HCT116 (cell line): ENCODE data around the gene PARP14. TPM values are rescaled to one million over a fixed set of nuclear protein-coding genes. Genes with fewer than 3 reads are reported as not detected.

Source experiments
- ATAC-seq: fragments of 200-7000 bp; cut with Tn5 transposase; 2 replicates; pipeline ENCODE4 v1.9.1; 2020; ENCODE audit warnings: mild to moderate bottlenecking, moderate library complexity
- BruUV-seq: library from RNA; stranded (reverse); fragments of 400-500 nt; replicated peaks from 2 replicates; lab custom pipeline; 2021; lab: Mats Ljungman, UMichigan
- CTCF ChIA-PET: fragments of 300-600 bp; sonication (Branson Sonifier 250); formaldehyde crosslinking; loops from one replicate; lab custom pipeline; 2021; ENCODE audit warnings: antibody characterized with exemption; lab: Charles Lee
- POLR2A ChIA-PET: fragments of 300-600, 350-600 bp; sonication (Branson Sonifier 250); formaldehyde crosslinking; loops from one replicate; lab custom pipeline; 2021; ENCODE audit warnings: antibody characterized with exemption; lab: Charles Lee
- RAD21 ChIA-PET, 2 experiments: fragments of 300-600 bp; sonication (Branson Sonifier 250); formaldehyde crosslinking; loops; one replicate each; lab custom pipeline; 2023; ENCODE audit warnings: low total read pairs in 2 of 2; ENCODE audit not compliant: uncharacterized antibody in 2 of 2, unreplicated experiment in 2 of 2, low non-redundant PET in 1 of 2; lab: Charles Lee
- DNase-seq: peaks from one replicate; pipeline ENCODE4 v3.0.0-alpha.2; 2010; ENCODE audit warnings: low read depth, low spot score
- H2AFZ ChIP-seq: fragments of 200-600 bp; shearing (Covaris generic), sonication (generic); 2 replicates; pipeline ENCODE4 v1.6.1; 2017; ENCODE audit warnings: low read depth, mixed run types, mixed read lengths, antibody characterized with exemption, low read length; ENCODE audit not compliant: poor library complexity, severe bottlenecking
- H3K27ac ChIP-seq: 2 replicates; pipeline ENCODE4 v1.5.1; 2012; ENCODE audit warnings: low read depth, low read length
- H3K27me3 ChIP-seq: fragments of 200-600 bp; sonication (generic); 2 replicates; pipeline ENCODE4 v1.6.1; 2016; ENCODE audit warnings: mixed run types, low read length, mixed read lengths; ENCODE audit not compliant: insufficient read depth
- H3K36me3 ChIP-seq, 2 experiments: fragments of 200-500 bp in 1 of 2; fragments of 200-600 bp in 1 of 2; sonication (Bioruptor generic) in 1 of 2; sonication (generic) in 1 of 2; 2 replicates each; pipeline versions ENCODE4 v1.5.1 to v1.6.1; 2014 to 2016; ENCODE audit warnings: low read length in 2 of 2, inconsistent platforms in 1 of 2, mixed read lengths in 1 of 2, mixed run types in 1 of 2; ENCODE audit not compliant: insufficient read depth in 2 of 2, control insufficient read depth in 1 of 2
- H3K4me1 ChIP-seq, 2 experiments: fragments of 200-600 bp in 1 of 2; sonication (generic) in 1 of 2; 2 replicates each; pipeline versions ENCODE4 v1.5.1 to v1.6.1; 2012 to 2017; ENCODE audit warnings: low read length in 2 of 2, inconsistent platforms in 1 of 2, mild to moderate bottlenecking in 1 of 2, mixed read lengths in 1 of 2, mixed run types in 1 of 2, moderate library complexity in 1 of 2; ENCODE audit not compliant: insufficient read depth in 2 of 2, control insufficient read depth in 1 of 2
- H3K4me2 ChIP-seq: fragments of 200-600 bp; sonication (generic); 2 replicates; pipeline ENCODE4 v1.6.1; 2017; ENCODE audit warnings: mixed run types, low read length, mixed read lengths
- H3K4me3 ChIP-seq, 2 experiments: fragments of 200-600 bp in 1 of 2; sonication (generic) in 1 of 2; replicated peaks in 1 of 2; 2 replicates each; pipeline ENCODE4 v1.5.1; 2011 to 2016; ENCODE audit warnings: low read length in 2 of 2, control low read depth in 1 of 2, low read depth in 1 of 2, mild to moderate bottlenecking in 1 of 2, mixed read lengths in 1 of 2, mixed run types in 1 of 2
- H3K79me2 ChIP-seq: fragments of 200-600 bp; sonication (generic); 2 replicates; pipeline ENCODE4 v1.6.1; 2017; ENCODE audit warnings: mild to moderate bottlenecking, mixed run types, low read length, moderate library complexity, mixed read lengths; ENCODE audit not compliant: insufficient read depth
- H3K9ac ChIP-seq: fragments of 200-600 bp; sonication (generic); 2 replicates; pipeline ENCODE4 v1.6.1; 2016; ENCODE audit warnings: low read length, mixed read lengths
- H3K9me2 ChIP-seq: fragments of 200-600 bp; sonication (generic), shearing (Covaris generic); 2 replicates; pipeline ENCODE4 v1.6.1; 2017; ENCODE audit warnings: mixed run types, mild to moderate bottlenecking, moderate library complexity; ENCODE audit not compliant: insufficient read depth
- H3K9me3 ChIP-seq, 2 experiments: fragments of 200-500 bp in 1 of 2; fragments of 200-600 bp in 1 of 2; sonication (Bioruptor generic) in 1 of 2; sonication (generic) in 1 of 2; 2 replicates each; pipeline ENCODE4 v1.6.1; 2014 to 2017; ENCODE audit warnings: low read length in 2 of 2, mixed read lengths in 2 of 2, inconsistent platforms in 1 of 2, low read depth in 1 of 2, mild to moderate bottlenecking in 1 of 2, mixed run types in 1 of 2, moderate library complexity in 1 of 2; ENCODE audit not compliant: control insufficient read depth in 1 of 2, insufficient read depth in 1 of 2
- H4K20me1 ChIP-seq: fragments of 200-600 bp; sonication (generic), shearing (Covaris generic); 2 replicates; pipeline ENCODE4 v1.6.1; 2017; ENCODE audit warnings: mixed run types, mild to moderate bottlenecking, moderate library complexity; ENCODE audit not compliant: insufficient read depth
- CBX3 ChIP-seq: IDR thresholded peaks from 2 replicates; pipeline ENCODE4 v1.6.1; 2012; ENCODE audit warnings: low read depth
- CEBPB ChIP-seq: IDR thresholded peaks from 2 replicates; pipeline ENCODE4 v1.6.1; 2012; ENCODE audit warnings: low read depth
- ELF1 ChIP-seq: IDR thresholded peaks from 2 replicates; pipeline ENCODE4 v1.6.1; 2012; ENCODE audit warnings: low read depth, borderline replicate concordance
- EZH2 ChIP-seq: fragments of 200-600 bp; sonication (generic); IDR thresholded peaks from 2 replicates; pipeline ENCODE4 v1.6.1; 2017; ENCODE audit warnings: antibody characterized with exemption, mixed run types
- EZH2phosphoT487 ChIP-seq: fragments of 200-600 bp; IDR thresholded peaks from 2 replicates; pipeline ENCODE4 v1.6.1; 2018; ENCODE audit warnings: antibody characterized with exemption, borderline replicate concordance
- FOSL1 ChIP-seq: IDR thresholded peaks from 2 replicates; pipeline ENCODE4 v1.6.1; 2012; ENCODE audit warnings: low read depth
- POLR2A ChIP-seq: IDR thresholded peaks from 2 replicates; pipeline ENCODE4 v1.7.0; 2011; ENCODE audit warnings: borderline replicate concordance; ENCODE audit not compliant: insufficient read depth, insufficient read length; ENCODE audit errors: extremely low read depth
- POLR2AphosphoS5 ChIP-seq: IDR thresholded peaks from 2 replicates; pipeline ENCODE4 v1.6.1; 2011; ENCODE audit warnings: mild to moderate bottlenecking, low read depth, low read length, moderate library complexity
- RAD21 ChIP-seq: IDR thresholded peaks from 2 replicates; pipeline ENCODE4 v1.6.1; 2012; ENCODE audit warnings: low read depth, mild to moderate bottlenecking
- SIN3A ChIP-seq: IDR thresholded peaks from 2 replicates; pipeline ENCODE4 v1.6.1; 2012; ENCODE audit warnings: low read depth
- SP1 ChIP-seq: IDR thresholded peaks from 2 replicates; pipeline ENCODE4 v1.6.1; 2012; ENCODE audit warnings: low read depth
- TCF7L2 ChIP-seq: IDR thresholded peaks from 2 replicates; pipeline ENCODE4 v1.7.0; 2011; ENCODE audit warnings: borderline replicate concordance, inconsistent platforms; ENCODE audit not compliant: insufficient read depth, insufficient read length; ENCODE audit errors: extremely low read depth
- YY1 ChIP-seq: IDR thresholded peaks from 2 replicates; pipeline ENCODE4 v1.6.1; 2011; ENCODE audit warnings: low read length, low read depth, moderate library complexity, mild to moderate bottlenecking; ENCODE audit not compliant: insufficient replicate concordance; ENCODE audit errors: extremely low read depth
- ZFX ChIP-seq: fragments of 450-650 bp; IDR thresholded peaks from 2 replicates; pipeline ENCODE4 v1.6.1; 2017
- ZNF274 ChIP-seq: fragments of 200-500 bp; sonication (Bioruptor generic); IDR thresholded peaks from 2 replicates; pipeline ENCODE4 v1.6.1; 2014; ENCODE audit warnings: mild to moderate bottlenecking, low read depth, low read length, inconsistent platforms
- intact Hi-C: fragments of 100-400 bp; cut with micrococcal nuclease; formaldehyde crosslinking; loops from 2 replicates; pipeline ENCODE4 v1.10.0; 2022
- total RNA-seq: library from RNA; stranded (reverse); gene quantifications from one replicate; pipeline ENCODE4 v1.2.1, GENCODE V29; 2021; ENCODE audit not compliant: unreplicated experiment
- TF ChIP-seq, protein P1 (sequence below): IDR thresholded peaks from 2 replicates; pipeline ENCODE4 v1.6.1; 2012; ENCODE audit warnings: low read depth
- TF ChIP-seq, protein P2 (sequence below): IDR thresholded peaks from 2 replicates; pipeline ENCODE4 v1.6.1; 2012
- TF ChIP-seq, protein P3 (sequence below), 3 experiments: fragments of 200-600 bp in 1 of 3; sonication (generic) in 1 of 3; IDR thresholded peaks in 2 of 3; conservative IDR thresholded peaks in 1 of 3; 2 replicates each; pipeline ENCODE4 v1.5.1; 2012 to 2017; ENCODE audit warnings: low read depth in 2 of 3, low read length in 2 of 3, antibody characterized with exemption in 1 of 3, borderline replicate concordance in 1 of 3, control low read depth in 1 of 3, mild to moderate bottlenecking in 1 of 3, mixed read lengths in 1 of 3, mixed run types in 1 of 3, moderate library complexity in 1 of 3; ENCODE audit not compliant: insufficient read depth in 1 of 3
- TF ChIP-seq, protein P4 (sequence below): IDR thresholded peaks from 2 replicates; pipeline ENCODE4 v1.6.1; 2012

The PARP14 gene
- total RNA-seq, 1 experiment from 2014 or later = 12.2 TPM

DNA sequence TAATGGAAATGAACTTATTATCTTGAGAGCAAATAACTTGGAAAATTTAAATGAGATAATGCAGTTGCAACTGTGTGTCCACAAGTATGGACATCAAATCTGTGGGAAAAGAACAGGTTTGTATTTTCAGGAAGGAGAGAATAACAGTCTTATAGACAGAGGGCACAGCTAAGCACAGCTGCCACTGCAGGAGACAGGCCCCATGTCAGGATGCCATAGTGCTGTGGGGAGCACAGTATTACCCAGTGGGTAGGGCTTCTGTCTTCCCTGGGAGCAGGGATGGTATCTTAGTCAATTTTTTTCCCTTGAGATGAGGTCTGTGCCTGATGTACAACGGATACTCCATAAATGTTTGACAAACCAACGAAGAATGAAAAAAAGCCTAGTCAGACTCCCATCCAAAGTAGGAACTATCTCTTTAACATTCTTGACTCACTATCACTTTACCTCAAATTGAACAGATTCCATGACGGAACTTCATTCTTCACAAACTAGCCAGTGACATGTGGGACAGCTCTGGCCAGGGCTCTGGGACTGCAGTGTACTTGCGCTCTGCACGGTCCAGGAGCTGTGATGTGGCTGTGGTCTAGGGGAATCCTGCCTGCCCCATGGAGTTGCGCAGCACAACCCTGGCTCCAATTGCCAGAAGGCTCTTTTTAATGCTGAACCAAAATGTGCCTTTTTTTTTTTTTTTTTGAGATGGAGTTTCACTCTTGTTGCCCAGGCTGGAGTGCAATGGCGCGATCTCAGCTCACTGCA is 48.3 kb downstream of the PARP14 start:
- Histone ChIP-seq H3K4me1 (no peaks in the 10 kb centered on the region), H3K27ac (no peak overlapping the region), H3K36me3 (no peaks in the 10 kb centered on the region), H3K9ac (no peak overlapping the region), H4K20me1 (no peaks in the 10 kb centered on the region), H2AFZ (no peak overlapping the region), H3K27me3 (no peaks in the 10 kb centered on the region), H3K9me3 (no peaks in the 10 kb centered on the region), H3K4me3 (no peak overlapping the region), H3K79me2 (no peaks in the 10 kb centered on the region), H3K9me2 (no peaks in the 10 kb centered on the region), H3K4me2 (no peak overlapping the region)
- ATAC-seq = no peak
- TF ChIP-seq RAD21 (no peak), EZH2 (no peak), SP1 (no peak), ZFX (no peak), POLR2A (no peak), CBX3 (no peak), POLR2AphosphoS5 (no peak), YY1 (no peak), TCF7L2 (no peak), SIN3A (no peak), ELF1 (no peak), CEBPB (no peak), ZNF274 (no peak), FOSL1 (no peak), EZH2phosphoT487 (no peak)
- TF ChIP-seq, protein P1, sequence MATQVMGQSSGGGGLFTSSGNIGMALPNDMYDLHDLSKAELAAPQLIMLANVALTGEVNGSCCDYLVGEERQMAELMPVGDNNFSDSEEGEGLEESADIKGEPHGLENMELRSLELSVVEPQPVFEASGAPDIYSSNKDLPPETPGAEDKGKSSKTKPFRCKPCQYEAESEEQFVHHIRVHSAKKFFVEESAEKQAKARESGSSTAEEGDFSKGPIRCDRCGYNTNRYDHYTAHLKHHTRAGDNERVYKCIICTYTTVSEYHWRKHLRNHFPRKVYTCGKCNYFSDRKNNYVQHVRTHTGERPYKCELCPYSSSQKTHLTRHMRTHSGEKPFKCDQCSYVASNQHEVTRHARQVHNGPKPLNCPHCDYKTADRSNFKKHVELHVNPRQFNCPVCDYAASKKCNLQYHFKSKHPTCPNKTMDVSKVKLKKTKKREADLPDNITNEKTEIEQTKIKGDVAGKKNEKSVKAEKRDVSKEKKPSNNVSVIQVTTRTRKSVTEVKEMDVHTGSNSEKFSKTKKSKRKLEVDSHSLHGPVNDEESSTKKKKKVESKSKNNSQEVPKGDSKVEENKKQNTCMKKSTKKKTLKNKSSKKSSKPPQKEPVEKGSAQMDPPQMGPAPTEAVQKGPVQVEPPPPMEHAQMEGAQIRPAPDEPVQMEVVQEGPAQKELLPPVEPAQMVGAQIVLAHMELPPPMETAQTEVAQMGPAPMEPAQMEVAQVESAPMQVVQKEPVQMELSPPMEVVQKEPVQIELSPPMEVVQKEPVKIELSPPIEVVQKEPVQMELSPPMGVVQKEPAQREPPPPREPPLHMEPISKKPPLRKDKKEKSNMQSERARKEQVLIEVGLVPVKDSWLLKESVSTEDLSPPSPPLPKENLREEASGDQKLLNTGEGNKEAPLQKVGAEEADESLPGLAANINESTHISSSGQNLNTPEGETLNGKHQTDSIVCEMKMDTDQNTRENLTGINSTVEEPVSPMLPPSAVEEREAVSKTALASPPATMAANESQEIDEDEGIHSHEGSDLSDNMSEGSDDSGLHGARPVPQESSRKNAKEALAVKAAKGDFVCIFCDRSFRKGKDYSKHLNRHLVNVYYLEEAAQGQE = no peak
- TF ChIP-seq, protein P2, sequence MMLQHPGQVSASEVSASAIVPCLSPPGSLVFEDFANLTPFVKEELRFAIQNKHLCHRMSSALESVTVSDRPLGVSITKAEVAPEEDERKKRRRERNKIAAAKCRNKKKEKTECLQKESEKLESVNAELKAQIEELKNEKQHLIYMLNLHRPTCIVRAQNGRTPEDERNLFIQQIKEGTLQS = no peak
- TF ChIP-seq, protein P3, sequence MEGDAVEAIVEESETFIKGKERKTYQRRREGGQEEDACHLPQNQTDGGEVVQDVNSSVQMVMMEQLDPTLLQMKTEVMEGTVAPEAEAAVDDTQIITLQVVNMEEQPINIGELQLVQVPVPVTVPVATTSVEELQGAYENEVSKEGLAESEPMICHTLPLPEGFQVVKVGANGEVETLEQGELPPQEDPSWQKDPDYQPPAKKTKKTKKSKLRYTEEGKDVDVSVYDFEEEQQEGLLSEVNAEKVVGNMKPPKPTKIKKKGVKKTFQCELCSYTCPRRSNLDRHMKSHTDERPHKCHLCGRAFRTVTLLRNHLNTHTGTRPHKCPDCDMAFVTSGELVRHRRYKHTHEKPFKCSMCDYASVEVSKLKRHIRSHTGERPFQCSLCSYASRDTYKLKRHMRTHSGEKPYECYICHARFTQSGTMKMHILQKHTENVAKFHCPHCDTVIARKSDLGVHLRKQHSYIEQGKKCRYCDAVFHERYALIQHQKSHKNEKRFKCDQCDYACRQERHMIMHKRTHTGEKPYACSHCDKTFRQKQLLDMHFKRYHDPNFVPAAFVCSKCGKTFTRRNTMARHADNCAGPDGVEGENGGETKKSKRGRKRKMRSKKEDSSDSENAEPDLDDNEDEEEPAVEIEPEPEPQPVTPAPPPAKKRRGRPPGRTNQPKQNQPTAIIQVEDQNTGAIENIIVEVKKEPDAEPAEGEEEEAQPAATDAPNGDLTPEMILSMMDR (IDR thresholded peaks at IDR 0.05 in 2 of 3, conservative IDR thresholded peaks at IDR 0.05 in 1 of 3; ENCODE audit: borderline replicate concordance in 1 of 3, insufficient read depth in 1 of 3, low read depth in 2 of 3, low read length in 2 of 3) = no peak
- TF ChIP-seq, protein P4, sequence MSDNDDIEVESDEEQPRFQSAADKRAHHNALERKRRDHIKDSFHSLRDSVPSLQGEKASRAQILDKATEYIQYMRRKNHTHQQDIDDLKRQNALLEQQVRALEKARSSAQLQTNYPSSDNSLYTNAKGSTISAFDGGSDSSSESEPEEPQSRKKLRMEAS = no peak
- TSS peak; percentile 28 for BruUV-seq
- POLR2A ChIA-PET = no interaction called here
- DNase-seq = no peak
- intact Hi-C loops = no loop called here
- CTCF ChIA-PET = no interaction called here
- RAD21 ChIA-PET = no interaction called here
